OCI-M2 (cell line): ENCODE results near the gene ROBO2.
"Not testable (repeated sequence)": the region's sequence is repeated elsewhere in the genome, so short reads cannot be mapped to it uniquely, and the experiment has no call there.

Source experiments
- DNase-seq: peaks from one replicate; lab custom pipeline; 2025; ENCODE audit not compliant: unreplicated experiment; lab: John Stamatoyannopoulos, UW

Gene ROBO2

DNA sequence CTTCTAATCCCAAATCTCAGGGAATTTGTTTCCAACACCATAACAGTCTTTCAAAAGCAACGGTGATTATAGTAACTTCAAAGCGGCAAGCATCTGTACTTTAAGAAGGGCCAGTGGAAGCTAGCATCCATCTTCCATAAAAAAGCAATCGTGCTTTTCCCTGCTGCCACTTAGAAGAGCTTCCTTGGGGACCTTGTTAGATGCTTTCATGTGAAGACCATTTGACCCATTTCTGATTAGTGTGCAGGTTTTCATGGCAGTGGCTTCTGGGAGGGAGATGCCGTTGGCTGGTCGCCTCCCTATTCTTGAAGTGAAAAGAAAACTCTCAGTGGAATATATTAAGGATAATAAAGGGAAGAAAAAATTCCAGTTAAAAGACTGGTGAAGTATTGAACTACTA is 354.1 kb downstream of the ROBO2 start:
- DNase-seq, result no peak

DNA sequence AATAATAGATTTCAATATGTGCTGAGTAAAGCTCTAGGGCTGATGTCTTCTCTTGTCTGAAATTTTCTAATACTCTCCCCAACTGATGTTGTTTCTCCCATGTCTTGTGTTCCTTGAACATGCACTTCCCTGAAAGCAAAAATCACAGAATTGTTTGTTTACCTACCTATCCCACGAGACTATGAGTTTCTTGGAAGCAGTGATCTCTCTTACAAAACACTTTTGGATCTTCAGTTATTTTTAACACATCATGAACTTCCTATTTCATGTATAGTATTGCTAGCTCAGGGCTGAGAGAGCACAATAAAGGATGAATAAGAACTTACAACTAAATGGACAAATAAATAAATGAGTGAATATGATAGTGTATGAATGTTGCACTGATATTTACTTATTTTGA is 365.0 kb downstream of the ROBO2 start:
- DNase-seq, result no peak

DNA sequence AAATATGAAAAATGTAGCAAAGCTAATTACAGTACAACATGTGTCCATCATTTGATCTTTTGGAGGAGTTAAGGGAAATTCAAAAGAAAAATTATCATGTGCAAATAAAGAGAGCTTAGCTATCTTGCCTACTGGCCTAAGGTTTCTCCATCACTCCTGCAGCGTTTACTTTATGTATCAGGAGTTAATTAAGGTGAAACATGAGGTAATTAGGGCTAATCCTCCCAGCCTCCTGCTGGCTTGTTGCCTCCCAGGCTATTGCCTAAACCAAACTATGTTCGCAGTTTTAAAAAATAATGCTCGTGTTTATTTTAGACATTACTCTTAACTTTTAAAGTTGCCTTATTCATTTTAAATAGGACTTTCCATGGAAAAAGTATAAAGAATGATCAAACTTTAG is 367.5 kb downstream of the ROBO2 start:
- no peak for DNase-seq

DNA sequence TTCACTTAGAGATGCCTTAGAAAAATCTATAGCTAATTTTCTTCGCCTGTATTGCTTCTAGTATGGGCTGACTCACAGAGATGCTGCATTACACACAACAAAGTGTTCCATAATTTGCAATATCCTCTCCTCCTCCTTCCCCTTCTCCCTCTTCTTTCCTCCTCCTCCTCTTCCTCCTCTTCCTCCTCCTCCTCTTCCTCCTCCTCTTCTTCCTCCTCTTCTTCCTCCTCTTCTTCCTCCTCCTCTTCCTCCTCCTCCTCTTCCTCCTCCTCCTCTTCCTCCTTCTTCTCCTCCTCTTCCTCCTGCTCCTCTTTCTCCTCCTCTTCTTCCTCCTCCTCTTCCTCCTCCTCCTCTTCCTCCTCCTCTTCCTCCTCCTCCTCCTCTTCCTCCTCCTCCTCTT is 370.4 kb downstream of the ROBO2 start:
- not testable (repeated sequence) for DNase-seq

DNA sequence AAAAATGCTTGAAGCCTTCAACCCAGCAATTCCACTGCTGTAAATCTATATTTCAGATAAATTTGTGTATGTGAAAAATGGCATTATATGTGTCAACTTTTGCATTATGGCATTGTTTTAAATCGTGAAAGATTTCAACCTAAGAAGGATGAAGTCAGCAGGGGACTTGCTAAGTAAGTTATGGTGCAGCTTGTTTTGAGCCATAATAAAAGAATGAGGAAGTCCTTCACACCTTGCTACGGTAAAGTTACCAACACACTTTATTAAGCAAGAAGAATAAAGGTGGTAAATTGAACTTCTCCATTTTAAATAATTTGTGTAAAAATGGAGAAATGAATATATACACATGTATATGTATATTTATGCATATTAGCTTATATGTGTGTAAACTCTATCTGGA is 371.4 kb downstream of the ROBO2 start:
- DNase-seq, result no peak

DNA sequence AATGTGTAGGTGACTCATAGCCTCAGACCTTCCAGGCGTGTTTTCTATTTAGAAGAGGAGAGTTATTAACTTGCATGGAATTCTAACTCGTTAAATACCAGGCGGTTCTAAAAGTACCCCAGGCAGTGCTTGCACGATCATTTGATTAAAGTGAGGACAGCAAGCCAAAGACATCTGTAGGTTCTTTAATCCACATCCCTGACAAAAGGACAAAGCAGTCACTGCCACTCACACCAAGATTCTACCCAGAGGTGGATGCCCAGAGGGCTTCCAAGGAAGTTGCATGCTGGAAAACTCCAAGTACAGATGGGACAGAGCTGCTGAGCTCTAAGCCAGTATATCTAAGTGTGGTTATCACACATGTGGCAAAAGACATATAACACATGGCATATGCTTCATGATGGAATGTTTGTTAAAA is 372.1 kb downstream of the ROBO2 start:
- DNase-seq, result no peak

DNA sequence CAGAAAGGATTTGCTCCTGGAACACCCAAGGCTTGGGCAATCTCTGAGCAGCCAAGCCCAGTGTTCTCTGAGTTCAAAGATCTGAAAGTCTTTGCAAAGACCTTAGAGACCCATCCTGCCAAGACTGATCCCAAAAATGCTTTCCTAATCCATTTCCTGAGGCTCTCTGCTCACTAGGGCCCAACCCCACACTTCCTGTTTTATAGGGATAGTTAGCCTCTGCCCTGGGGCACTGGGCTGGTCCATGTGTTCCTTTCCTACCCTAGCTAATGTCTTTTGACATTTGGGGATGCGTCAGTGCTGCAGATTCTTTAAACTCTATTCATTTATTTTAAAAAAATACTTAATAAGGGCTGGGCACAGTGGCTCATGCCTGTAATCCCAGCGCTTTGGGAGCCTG is 372.7 kb downstream of the ROBO2 start:
- DNase-seq, result no peak

DNA sequence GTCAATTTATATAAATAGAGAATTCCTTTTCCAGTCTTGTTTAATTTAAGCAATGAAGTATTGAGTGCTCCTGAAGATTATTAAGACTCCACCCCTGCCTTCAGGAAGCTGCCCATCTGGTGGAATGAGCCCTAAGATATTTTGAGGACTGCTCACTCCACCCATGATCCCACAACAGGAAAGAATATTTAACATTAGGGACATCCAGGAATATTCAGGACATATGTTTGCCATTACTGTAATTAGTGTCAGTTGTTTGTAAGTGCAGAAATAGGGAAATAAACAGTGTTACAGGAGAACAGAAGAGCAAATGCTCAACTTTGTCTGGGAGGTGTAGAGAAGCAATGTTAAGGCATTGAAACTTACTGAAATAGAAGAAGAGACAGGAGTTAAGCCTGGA is 375.0 kb downstream of the ROBO2 start:
- no peak for DNase-seq

DNA sequence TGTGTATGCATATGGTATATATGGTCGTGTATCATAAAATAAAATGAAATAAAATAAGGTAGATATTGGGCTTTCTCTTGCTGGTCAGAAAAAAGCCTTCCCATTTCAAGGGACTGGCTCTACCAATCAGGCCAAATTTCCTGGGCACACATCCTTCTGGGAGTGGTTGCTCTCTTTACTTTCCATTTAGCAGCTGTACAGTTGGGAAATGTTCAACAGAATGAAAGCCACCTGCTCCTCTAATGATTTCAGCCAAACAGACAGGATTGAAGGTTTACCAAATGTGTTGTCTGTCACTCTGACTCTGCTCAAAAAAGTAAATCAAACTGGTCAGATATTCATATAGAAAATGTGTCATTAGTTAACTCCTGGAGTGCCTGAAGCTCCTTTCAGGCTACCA is 380.4 kb downstream of the ROBO2 start:
- no peak for DNase-seq

DNA sequence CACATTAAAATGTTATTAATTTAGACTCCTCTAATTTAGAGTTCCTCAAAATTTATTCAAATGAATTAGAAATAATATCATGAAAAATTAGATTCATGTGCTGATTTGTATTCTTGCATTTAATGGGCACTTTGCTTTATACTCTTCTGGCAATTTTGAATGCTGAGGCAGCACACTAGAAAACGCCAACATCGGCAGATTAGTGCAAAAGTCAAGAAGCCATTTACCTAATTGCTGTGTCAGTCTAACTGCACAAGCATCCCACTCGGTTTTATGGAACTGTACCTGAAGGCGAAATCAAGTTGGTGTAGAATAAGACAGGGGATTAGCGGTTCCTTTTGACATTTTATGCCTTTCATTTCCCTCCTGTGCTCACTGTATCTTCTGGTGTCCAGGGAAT is 382.0 kb downstream of the ROBO2 start:
- DNase-seq, result no peak

DNA sequence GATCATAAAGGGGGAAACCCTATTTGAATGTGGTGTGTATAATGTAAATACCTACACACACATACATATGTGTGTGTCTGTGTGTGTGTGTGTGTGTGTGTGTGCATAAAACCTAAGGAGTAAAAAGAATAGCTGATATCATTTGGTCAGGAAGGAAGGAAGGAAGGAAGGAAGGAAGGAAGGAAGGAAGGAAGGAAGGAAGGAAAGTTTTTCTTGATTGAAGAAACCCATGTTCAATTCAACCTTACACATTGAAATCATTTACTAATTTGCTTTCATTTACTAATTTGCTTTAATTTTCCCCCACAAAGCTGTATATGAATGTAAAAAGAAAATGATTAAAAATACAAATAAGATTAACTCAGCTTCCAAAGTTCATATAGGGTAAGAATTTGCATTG is 386.6 kb downstream of the ROBO2 start:
- no peak for DNase-seq

DNA sequence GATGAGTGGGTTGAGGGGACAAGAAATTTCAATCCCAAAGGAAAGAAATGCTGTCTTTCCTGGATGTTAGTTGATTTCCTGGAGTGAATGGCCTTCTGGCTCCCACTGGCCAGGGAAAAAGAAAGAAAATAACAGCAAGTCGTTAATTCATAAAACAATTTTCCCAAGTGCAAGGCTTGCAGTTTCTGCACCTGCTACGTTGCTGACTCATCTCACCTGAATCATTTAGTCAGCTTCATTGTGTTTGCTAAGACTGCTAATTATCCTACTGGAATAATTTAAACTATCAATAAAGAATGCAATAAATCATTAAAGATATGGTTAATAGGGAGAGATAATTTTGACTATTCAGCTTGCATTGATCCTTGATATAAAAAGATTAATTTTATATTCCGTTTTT is 387.6 kb downstream of the ROBO2 start:
- no peak for DNase-seq

DNA sequence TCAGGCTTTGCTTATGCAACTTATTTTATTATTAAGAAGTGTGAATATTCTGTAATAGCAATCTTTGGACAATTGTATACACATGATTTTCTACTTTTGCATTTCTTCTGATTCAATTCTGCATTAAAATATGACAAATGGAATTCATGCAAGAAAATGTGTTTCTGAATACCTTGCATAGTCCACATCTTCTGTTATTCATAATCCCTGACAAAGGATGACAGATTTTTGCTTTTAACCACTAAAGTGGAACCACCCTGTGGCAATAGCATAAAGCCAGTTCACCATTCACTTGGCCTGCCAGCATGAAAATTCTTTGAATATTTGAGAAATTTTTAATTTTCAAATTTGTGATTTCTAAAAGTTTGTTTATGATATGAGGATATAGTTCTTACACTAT is 397.0 kb downstream of the ROBO2 start:
- DNase-seq, result no peak

DNA sequence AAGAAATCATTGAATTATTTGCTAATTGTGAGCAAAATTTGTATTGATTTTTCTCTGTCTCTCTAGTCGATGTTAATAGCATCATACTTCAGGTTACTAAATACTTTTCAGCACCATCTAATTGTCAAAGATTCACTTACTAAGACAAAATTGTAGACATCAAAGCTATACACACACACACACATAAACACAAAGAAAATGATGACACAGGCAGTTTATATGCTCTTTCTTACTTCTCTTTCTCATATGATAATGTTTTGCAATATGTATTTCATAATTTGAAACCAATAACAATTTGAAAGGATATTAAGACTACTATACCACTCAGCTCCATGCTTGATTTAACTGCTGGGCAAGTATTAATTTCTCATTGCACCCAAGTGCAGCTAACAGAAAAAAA is 406.2 kb downstream of the ROBO2 start:
- DNase-seq, result no peak

DNA sequence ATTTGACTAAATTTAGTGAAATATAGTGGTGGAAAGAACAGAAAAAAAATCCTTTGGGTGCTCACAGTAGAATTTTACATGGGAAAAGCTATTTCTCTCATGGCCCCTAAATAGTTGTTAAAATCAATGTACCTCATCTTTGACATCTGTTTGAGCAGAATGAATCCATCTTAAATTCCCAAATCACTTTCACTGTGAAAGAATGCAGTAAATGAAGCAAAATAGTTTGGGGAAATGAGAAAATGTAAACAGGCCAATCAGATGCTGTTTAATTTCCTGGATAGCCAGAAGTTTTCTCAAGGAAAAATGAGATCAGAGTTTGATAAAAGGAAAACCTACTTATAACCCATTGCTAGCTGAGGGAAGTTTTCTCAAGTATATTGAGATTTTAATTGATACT is 406.9 kb downstream of the ROBO2 start:
- no peak for DNase-seq

DNA sequence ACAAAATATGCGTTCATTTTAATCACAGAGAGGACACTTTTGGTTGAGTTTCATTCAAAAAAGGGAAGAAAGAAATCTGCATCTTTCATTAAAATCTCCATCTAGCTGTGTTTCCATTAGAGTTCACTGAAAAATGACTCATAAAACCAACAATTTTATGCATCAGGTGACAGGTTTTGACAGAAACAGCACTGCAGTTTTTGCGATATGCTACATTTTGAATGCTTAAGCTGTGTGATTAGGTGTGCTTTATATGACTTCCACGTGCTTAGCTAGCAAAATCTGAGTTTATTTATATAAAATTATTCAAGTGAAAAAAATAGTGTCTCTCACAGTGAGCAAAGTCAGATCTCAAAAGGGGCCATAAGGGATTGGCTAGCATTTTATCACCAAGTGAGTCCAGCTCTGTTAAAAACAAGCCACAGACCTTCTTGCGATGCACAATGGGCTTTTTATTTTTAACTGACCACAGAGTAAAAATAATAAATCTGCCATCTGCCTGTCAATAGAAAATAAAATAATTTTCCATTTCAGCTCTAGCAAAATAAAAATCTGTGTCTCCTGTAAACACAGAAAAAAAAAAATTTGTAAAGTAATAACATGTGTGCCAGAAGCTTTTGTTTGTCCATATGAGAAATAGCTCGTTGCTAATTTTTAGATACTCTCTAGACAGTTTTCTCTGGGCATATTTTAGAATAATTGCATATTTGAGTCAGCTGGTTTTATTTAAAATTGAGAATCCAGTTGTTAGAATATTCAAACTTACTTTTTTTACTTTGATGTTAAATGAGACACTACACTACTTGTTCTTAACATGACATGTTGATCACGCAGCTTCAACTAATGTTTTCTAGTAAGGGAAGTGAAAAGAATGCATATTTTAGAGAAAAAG is 409.8 kb downstream of the ROBO2 start:
- no peak for DNase-seq

DNA sequence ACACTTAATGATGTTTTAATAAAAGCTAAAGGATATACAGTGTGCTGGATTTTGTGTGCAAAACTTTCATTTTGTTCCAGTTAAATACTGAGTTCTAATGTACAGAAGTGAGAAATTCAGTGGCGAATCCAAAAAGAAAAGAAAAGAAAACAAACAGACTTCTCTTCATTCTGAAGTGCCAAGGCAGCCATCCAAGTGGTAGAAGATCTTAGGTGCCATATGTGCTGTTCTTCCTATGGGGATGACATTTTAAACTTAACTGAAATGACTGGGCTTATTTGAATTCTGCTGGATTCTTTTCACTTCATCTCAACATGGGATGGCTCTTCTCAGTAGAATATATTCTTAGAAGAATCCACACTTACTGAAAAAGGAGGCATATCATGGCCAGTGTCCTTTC is 416.5 kb downstream of the ROBO2 start:
- no peak for DNase-seq

DNA sequence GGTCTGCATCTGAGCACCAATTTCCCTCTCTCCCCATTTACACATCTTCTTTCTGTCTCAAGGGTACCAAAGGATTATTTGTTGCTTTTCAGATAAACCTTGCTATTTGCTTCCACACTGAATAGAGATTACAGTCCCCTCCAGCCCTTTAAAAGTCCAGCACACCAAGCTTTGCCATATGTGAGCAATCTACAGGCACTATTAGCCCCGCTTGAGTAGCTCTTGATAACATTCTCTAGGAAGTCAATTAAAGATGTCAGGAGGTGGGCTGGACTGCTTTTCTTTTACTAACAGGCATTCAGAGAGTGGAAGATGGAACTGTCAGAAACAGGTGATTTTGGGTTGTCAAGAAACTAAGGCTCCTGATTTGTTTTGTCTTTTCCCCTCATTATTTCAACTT is 417.0 kb downstream of the ROBO2 start:
- no peak for DNase-seq

DNA sequence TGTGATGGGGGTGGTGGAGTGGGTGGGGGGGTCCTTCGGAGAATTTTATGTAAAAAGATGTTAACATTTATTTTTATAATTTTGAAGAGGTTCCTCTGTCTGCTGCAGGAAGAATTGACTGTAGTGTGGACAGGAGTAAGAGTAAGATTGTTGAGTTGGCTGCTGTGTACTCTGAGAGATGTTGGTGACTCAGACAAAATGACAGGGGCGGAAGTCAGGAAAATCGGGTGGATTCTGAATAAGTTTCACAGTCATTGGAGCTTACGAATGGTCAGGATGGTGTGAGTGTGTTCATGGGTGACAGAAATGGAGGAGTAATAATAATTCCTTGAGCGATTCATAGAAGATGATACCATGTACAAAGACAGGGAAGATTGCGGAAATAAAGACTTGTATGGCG is 420.0 kb downstream of the ROBO2 start:
- no peak for DNase-seq

DNA sequence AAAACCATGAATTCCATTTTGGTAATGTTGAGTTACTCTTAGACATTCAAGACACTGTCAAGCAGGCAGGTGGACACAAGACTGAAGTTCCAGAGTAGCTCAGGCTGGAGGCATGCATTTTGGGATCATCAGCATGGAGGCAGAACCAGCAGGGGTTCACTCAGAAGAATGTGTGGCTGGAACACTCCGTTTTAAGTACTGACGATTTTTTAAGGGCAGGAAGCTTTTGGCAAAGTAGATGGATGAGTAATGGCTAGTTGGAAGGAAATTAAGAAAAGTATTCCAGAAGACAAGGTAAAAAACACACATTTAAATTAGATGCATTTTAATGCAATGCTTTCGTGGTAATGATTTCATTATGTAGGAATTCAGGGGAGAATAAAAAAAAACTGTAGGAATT is 420.4 kb downstream of the ROBO2 start:
- DNase-seq, result no peak

DNA sequence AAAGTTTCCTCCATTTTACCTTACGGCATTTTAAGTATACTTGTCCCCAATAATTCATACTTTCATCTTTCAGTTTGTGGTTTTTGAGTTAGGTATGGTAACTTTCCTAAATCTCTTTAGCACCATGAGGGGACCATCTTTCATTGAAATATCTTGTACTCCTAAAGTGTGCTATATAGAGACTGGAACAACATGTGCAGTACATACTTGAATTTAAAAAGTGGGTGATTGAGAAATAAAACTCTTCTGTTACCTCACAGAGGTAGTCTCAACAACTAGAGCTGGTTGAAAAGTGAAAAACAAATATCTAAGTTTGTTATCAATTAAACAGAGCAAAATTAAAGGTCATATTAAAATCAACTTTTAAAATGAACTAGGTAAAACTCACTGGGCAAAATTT is 423.1 kb downstream of the ROBO2 start:
- DNase-seq, result no peak

DNA sequence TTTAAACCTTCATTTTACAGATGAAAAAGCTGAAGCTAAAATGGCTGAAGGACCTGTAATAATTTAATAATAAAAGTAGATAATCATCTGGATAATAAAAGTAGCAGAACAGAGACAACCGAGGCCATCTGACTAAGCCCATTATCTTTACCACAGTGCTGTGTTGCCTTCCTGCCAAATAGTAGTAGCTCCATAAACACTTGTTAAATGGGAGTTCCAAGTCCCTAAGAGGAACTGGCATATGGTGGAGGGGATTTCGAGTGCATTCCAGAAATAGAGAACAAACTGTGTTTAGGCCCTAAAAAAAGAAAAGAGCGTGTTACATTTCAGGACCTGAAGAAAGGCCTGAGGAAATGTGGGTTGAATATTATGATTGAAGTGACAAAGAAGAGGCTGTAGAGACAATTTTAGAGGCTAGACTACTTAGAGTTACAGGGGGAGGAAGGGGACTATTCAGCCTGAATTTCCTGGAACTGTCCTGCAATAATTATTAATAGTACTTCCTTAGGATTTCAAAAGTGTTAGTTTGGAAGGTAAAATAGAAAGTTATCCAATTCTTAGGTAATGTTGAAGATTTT is 424.3 kb downstream of the ROBO2 start:
- DNase-seq, result no peak

DNA sequence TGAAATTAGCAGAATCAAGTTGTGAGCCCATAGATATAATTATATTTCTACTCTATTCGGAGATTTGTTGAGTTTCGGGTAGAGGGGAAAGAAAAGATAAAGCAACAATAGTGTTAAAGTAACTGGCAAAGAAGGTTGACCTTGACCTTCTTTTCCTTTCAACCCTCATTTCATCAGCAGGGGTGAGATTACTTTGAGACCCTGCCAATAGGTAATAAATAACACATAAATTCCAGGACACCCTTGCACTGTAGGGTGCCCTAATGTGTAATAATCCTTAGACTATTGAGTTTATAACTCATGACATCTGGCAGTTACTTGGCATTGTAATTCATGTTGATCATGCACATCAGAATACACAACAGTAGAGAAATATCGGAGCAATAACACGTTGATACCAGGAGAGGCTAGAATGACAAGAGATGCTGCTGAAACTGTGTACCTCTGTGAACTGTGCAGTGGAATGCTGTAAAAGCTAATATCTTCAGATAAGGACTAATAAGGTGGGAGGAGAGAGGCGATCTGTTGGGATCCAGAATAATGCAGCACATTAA is 426.7 kb downstream of the ROBO2 start:
- DNase-seq, result no peak
